ENCODE data around the gene PRSS27. TPM values are rescaled to one million over a fixed set of nuclear protein-coding genes. Genes with fewer than 3 reads are reported as not detected.

Gene PRSS27
- total and polyA plus RNA-seq, 2 of the 8 experiments (the other 6 are each of a cell fraction or from before 2014, with no cell fraction given): 1.3 to 7.5 TPM

- TF ChIP-seq, protein P1, sequence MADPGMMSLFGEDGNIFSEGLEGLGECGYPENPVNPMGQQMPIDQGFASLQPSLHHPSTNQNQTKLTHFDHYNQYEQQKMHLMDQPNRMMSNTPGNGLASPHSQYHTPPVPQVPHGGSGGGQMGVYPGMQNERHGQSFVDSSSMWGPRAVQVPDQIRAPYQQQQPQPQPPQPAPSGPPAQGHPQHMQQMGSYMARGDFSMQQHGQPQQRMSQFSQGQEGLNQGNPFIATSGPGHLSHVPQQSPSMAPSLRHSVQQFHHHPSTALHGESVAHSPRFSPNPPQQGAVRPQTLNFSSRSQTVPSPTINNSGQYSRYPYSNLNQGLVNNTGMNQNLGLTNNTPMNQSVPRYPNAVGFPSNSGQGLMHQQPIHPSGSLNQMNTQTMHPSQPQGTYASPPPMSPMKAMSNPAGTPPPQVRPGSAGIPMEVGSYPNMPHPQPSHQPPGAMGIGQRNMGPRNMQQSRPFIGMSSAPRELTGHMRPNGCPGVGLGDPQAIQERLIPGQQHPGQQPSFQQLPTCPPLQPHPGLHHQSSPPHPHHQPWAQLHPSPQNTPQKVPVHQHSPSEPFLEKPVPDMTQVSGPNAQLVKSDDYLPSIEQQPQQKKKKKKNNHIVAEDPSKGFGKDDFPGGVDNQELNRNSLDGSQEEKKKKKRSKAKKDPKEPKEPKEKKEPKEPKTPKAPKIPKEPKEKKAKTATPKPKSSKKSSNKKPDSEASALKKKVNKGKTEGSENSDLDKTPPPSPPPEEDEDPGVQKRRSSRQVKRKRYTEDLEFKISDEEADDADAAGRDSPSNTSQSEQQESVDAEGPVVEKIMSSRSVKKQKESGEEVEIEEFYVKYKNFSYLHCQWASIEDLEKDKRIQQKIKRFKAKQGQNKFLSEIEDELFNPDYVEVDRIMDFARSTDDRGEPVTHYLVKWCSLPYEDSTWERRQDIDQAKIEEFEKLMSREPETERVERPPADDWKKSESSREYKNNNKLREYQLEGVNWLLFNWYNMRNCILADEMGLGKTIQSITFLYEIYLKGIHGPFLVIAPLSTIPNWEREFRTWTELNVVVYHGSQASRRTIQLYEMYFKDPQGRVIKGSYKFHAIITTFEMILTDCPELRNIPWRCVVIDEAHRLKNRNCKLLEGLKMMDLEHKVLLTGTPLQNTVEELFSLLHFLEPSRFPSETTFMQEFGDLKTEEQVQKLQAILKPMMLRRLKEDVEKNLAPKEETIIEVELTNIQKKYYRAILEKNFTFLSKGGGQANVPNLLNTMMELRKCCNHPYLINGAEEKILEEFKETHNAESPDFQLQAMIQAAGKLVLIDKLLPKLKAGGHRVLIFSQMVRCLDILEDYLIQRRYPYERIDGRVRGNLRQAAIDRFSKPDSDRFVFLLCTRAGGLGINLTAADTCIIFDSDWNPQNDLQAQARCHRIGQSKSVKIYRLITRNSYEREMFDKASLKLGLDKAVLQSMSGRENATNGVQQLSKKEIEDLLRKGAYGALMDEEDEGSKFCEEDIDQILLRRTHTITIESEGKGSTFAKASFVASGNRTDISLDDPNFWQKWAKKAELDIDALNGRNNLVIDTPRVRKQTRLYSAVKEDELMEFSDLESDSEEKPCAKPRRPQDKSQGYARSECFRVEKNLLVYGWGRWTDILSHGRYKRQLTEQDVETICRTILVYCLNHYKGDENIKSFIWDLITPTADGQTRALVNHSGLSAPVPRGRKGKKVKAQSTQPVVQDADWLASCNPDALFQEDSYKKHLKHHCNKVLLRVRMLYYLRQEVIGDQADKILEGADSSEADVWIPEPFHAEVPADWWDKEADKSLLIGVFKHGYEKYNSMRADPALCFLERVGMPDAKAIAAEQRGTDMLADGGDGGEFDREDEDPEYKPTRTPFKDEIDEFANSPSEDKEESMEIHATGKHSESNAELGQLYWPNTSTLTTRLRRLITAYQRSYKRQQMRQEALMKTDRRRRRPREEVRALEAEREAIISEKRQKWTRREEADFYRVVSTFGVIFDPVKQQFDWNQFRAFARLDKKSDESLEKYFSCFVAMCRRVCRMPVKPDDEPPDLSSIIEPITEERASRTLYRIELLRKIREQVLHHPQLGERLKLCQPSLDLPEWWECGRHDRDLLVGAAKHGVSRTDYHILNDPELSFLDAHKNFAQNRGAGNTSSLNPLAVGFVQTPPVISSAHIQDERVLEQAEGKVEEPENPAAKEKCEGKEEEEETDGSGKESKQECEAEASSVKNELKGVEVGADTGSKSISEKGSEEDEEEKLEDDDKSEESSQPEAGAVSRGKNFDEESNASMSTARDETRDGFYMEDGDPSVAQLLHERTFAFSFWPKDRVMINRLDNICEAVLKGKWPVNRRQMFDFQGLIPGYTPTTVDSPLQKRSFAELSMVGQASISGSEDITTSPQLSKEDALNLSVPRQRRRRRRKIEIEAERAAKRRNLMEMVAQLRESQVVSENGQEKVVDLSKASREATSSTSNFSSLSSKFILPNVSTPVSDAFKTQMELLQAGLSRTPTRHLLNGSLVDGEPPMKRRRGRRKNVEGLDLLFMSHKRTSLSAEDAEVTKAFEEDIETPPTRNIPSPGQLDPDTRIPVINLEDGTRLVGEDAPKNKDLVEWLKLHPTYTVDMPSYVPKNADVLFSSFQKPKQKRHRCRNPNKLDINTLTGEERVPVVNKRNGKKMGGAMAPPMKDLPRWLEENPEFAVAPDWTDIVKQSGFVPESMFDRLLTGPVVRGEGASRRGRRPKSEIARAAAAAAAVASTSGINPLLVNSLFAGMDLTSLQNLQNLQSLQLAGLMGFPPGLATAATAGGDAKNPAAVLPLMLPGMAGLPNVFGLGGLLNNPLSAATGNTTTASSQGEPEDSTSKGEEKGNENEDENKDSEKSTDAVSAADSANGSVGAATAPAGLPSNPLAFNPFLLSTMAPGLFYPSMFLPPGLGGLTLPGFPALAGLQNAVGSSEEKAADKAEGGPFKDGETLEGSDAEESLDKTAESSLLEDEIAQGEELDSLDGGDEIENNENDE (IDR thresholded peaks at IDR 0.05; ENCODE audit: insufficient replicate concordance, low read length): no peak
- TF ChIP-seq RBBP5 (IDR thresholded peaks at IDR 0.05; ENCODE audit: borderline replicate concordance, low read depth, low read length) (no peak), JUN (IDR thresholded peaks at IDR 0.05; ENCODE audit: low read depth, low read length) (no peak)
Measured at GRCh38 chr16:2764718-2765117, 44.7 kb upstream of the PRSS27 start (continued).
